ENCODE measurements around the gene OPN3. TPM values are rescaled to one million over a fixed set of nuclear protein-coding genes. Genes with fewer than 3 reads are reported as not detected.

OPN3 gene
- total RNA-seq, 2 donors from 2014 or later: 7.2 to 13.4 TPM

DNA sequence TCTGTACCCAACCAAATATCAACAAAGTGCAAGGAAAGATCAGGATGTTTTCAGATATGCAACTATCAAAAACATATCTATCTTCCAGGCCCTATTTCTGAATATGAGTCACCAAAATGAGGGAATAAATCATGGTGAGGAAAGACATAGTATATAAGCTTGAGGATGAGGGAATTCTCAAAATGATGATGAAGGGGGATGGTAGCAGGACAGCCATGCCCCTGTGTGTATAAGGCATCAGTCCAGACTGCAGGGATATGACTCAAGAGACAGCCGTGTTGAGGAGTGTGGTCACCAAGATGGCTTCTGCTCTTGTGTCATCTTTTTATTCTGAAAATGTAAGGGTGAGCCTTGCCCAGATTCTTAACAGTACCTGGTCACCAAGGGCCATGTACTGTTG is 7.5 kb upstream of the OPN3 start:
- TF ChIP-seq, protein P1, sequence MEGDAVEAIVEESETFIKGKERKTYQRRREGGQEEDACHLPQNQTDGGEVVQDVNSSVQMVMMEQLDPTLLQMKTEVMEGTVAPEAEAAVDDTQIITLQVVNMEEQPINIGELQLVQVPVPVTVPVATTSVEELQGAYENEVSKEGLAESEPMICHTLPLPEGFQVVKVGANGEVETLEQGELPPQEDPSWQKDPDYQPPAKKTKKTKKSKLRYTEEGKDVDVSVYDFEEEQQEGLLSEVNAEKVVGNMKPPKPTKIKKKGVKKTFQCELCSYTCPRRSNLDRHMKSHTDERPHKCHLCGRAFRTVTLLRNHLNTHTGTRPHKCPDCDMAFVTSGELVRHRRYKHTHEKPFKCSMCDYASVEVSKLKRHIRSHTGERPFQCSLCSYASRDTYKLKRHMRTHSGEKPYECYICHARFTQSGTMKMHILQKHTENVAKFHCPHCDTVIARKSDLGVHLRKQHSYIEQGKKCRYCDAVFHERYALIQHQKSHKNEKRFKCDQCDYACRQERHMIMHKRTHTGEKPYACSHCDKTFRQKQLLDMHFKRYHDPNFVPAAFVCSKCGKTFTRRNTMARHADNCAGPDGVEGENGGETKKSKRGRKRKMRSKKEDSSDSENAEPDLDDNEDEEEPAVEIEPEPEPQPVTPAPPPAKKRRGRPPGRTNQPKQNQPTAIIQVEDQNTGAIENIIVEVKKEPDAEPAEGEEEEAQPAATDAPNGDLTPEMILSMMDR (IDR thresholded peaks at IDR 0.05): no peak
- H3K27me3 ChIP-seq (replicated peaks; ENCODE audit: insufficient read depth): no peaks in the 10 kb centered on the region
- H3K4me3 ChIP-seq: no peak overlapping the region
- H3K4me1 ChIP-seq (ENCODE audit: control insufficient read depth in 1 of 2, low read depth in 2 of 2): no peaks in the 10 kb centered on the region
- no peaks in the 10 kb centered on the region for H3K36me3 ChIP-seq
- DNase-seq (ENCODE audit: low spot score): no peak
- ATAC-seq (ENCODE audit: insufficient number of reproducible peaks, low FRiP score, low read depth): no peak
- H3K9me3 ChIP-seq: no peaks in the 10 kb centered on the region
- H3K27ac ChIP-seq: no peak overlapping the region

DNA sequence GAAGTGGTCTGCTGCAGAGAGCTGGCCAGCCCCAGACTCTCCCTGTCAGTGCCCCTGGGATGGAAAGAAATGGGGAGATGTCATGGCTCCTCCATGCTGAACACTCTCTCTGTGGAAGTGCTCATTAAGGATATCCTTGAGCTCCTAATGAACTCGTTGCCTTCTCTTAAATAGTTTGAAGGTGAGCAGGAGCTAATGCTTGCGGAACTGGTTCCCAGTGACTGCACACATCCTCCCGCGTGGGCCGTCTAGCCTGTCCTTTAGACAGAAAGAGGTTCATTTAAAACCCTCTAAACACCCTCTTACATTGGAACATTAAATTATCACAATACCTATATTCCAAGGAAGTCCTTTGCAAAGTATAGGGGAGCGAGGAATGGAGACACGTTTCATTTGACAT is 6.0 kb upstream of the OPN3 start:
- DNase-seq (ENCODE audit: low spot score) (no peak), ATAC-seq (ENCODE audit: insufficient number of reproducible peaks, low FRiP score, low read depth) (no peak)
- Histone ChIP-seq H3K9me3 (no peaks in the 10 kb centered on the region), H3K36me3 (no peaks in the 10 kb centered on the region), H3K27me3 (replicated peaks; ENCODE audit: insufficient read depth) (no peaks in the 10 kb centered on the region), H3K4me1 (ENCODE audit: control insufficient read depth in 1 of 2, low read depth in 2 of 2) (no peaks in the 10 kb centered on the region), H3K4me3 (no peak overlapping the region), H3K27ac (no peak overlapping the region)
- TF ChIP-seq, protein P1 (IDR thresholded peaks at IDR 0.05): no peak

DNA sequence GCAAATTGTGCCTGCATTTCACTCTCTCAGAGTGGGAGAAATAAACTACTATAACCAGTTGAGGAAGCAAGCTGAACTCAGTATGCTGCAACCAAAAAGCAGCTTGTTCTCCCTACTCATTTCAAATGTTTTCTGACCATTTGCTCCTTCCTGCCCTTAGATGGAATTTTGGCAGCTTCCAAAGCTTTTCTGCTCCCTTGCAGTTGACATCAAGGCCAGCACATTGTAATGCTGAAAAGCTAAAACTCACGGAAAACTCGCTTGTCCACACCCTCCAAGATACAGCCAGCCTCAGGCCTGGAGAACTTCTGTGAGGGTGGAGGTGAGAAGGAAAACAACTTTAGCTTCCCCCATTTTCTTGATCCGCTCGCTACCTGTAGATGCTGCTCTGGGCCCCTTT is 5.0 kb upstream of the OPN3 start:
- H3K9me3 ChIP-seq: no peaks in the 10 kb centered on the region
- no peak for ATAC-seq (ENCODE audit: insufficient number of reproducible peaks, low FRiP score, low read depth)
- H3K27ac ChIP-seq: no peak overlapping the region
- TF ChIP-seq, protein P1 (IDR thresholded peaks at IDR 0.05): no peak
- peaks cover 0 to 7% of the 10 kb centered on the region in 2 donors for H3K4me1 ChIP-seq (ENCODE audit: control insufficient read depth in 1 of 2, low read depth in 2 of 2)
- no peaks in the 10 kb centered on the region for H3K27me3 ChIP-seq (replicated peaks; ENCODE audit: insufficient read depth)
- no peak for DNase-seq (ENCODE audit: low spot score)
- H3K36me3 ChIP-seq: no peaks in the 10 kb centered on the region
- no peak overlapping the region for H3K4me3 ChIP-seq

DNA sequence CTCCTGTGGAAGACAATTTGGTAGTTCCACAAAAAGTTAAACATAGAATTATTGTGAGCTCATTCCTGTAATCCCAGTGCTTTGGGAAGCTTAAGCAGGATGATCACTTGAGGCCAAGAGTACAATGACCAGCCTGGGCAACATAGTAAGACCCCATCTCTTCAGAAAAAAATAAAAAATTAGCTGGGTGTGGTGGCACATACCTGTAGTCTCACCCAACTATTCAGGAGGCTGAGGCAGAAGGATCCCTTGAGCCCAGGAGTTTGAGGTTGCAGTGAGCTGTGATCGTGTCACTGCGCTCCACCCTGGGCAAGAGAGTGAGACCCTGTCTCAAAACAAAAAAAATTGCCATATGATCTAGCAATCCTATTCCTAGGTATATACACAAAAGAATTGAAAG is 4.1 kb upstream of the OPN3 start:
- Histone ChIP-seq H3K27ac (peak overlapping the region in 1 of 2 donors; percentile 35), H3K36me3 (no peaks in the 10 kb centered on the region), H3K4me1 (ENCODE audit: control insufficient read depth in 1 of 2, low read depth in 2 of 2) (peaks cover 0 to 7% of the 10 kb centered on the region in 2 donors), H3K9me3 (no peaks in the 10 kb centered on the region), H3K4me3 (no peak overlapping the region), H3K27me3 (replicated peaks; ENCODE audit: insufficient read depth) (no peaks in the 10 kb centered on the region)
- DNase-seq (ENCODE audit: low spot score): no peak
- no peak for ATAC-seq (ENCODE audit: insufficient number of reproducible peaks, low FRiP score, low read depth)
- TF ChIP-seq, protein P1 (IDR thresholded peaks at IDR 0.05): no peak

DNA sequence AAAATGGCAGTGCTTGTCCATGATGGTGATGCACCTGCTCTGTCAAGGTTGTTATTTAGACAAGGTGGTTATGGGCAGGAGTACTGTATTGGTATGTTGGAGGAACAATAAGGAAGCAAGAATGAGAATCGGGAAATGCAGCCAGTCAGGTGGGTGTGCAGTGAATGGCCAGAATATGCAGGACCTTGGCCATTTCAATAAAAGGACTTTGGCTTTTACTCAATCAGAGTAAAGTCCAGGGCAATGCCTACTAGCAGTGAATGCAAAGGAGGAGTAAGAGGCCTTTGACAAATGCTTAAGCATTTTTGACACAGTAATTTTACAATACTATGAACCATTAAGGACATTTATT is 2.4 kb upstream of the OPN3 start:
- Histone ChIP-seq H3K4me3 (no peak overlapping the region), H3K9me3 (no peaks in the 10 kb centered on the region), H3K36me3 (no peaks in the 10 kb centered on the region), H3K4me1 (ENCODE audit: control insufficient read depth in 1 of 2, low read depth in 2 of 2) (peaks cover 15 to 16% of the 10 kb centered on the region in 2 donors), H3K27ac (no peak overlapping the region), H3K27me3 (replicated peaks; ENCODE audit: insufficient read depth) (no peaks in the 10 kb centered on the region)
- no peak for ATAC-seq (ENCODE audit: insufficient number of reproducible peaks, low FRiP score, low read depth)
- DNase-seq (ENCODE audit: low spot score): no peak
- TF ChIP-seq, protein P1 (IDR thresholded peaks at IDR 0.05): no peak
